Middle frontal gyrus (tissue), 1 donor: ENCODE data around the gene TMCC1.

ENCODE experiments used
- DNase-seq: peaks from one replicate; pipeline ENCODE4 v3.0.0-alpha.2; 2015; ENCODE audit warnings: low spot score; ENCODE audit errors: extremely low spot score

TMCC1 gene

GRCh38 chr3:129625072-129625874 is 268.2 kb downstream of the TMCC1 start:
- DNase-seq = no peak

- DNase-seq = no peak
Observed at GRCh38 chr3:129624347-129625071, 269.0 kb downstream of the TMCC1 start.

- no peak for DNase-seq
Observed at GRCh38 chr3:129623447-129624118, 269.9 kb downstream of the TMCC1 start.

- no peak for DNase-seq
Observed at GRCh38 chr3:129622933-129623332, 270.6 kb downstream of the TMCC1 start.

GRCh38 chr3:129622226-129622874 is 271.2 kb downstream of the TMCC1 start:
- DNase-seq = no peak

GRCh38 chr3:129621626-129622225 is 271.8 kb downstream of the TMCC1 start:
- no peak for DNase-seq

- DNase-seq = no peak
Observed at GRCh38 chr3:129620828-129621559, 272.5 kb downstream of the TMCC1 start.

GRCh38 chr3:129619726-129620162 is 273.8 kb downstream of the TMCC1 start:
- DNase-seq = no peak

GRCh38 chr3:129618901-129619671 is 274.4 kb downstream of the TMCC1 start:
- DNase-seq = no peak

GRCh38 chr3:129618186-129618820 is 275.2 kb downstream of the TMCC1 start:
- no peak for DNase-seq

- DNase-seq = no peak
Observed at GRCh38 chr3:129617381-129618185, 275.9 kb downstream of the TMCC1 start.

- DNase-seq = no peak
Observed at GRCh38 chr3:129616713-129617112, 276.8 kb downstream of the TMCC1 start.

GRCh38 chr3:129616291-129616690 is 277.2 kb downstream of the TMCC1 start:
- no peak for DNase-seq

- DNase-seq = no peak
Observed at GRCh38 chr3:129615751-129616281, 277.7 kb downstream of the TMCC1 start.

GRCh38 chr3:129614927-129615363 is 278.6 kb downstream of the TMCC1 start:
- no peak for DNase-seq

- no peak for DNase-seq
Observed at GRCh38 chr3:129614435-129614834, 279.1 kb downstream of the TMCC1 start.

GRCh38 chr3:129613367-129613740 is 280.2 kb downstream of the TMCC1 start:
- no peak for DNase-seq
